HG03175 (cell line): Measurements from ENCODE around the gene SLC8A2.
A peak's percentile ranks its signal among the peaks of the same experiment; 100 is the strongest.

ENCODE experiments used
- ATAC-seq: cut with Tn5 transposase; IDR thresholded peaks from one replicate; pipeline ENCODE4 v1.9.1; 2021; ENCODE audit warnings: mild to moderate bottlenecking, moderate library complexity; ENCODE audit not compliant: unreplicated experiment

SLC8A2 gene, protein sequence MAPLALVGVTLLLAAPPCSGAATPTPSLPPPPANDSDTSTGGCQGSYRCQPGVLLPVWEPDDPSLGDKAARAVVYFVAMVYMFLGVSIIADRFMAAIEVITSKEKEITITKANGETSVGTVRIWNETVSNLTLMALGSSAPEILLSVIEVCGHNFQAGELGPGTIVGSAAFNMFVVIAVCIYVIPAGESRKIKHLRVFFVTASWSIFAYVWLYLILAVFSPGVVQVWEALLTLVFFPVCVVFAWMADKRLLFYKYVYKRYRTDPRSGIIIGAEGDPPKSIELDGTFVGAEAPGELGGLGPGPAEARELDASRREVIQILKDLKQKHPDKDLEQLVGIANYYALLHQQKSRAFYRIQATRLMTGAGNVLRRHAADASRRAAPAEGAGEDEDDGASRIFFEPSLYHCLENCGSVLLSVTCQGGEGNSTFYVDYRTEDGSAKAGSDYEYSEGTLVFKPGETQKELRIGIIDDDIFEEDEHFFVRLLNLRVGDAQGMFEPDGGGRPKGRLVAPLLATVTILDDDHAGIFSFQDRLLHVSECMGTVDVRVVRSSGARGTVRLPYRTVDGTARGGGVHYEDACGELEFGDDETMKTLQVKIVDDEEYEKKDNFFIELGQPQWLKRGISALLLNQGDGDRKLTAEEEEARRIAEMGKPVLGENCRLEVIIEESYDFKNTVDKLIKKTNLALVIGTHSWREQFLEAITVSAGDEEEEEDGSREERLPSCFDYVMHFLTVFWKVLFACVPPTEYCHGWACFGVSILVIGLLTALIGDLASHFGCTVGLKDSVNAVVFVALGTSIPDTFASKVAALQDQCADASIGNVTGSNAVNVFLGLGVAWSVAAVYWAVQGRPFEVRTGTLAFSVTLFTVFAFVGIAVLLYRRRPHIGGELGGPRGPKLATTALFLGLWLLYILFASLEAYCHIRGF

GRCh38 chr19:47471733-47472457 is at the start of gene SLC8A2:
Gene SLC8A2 (minus strand): TSS chr19:47471893. CDS start chr19:47466403, 5,490 bp downstream.
- ATAC-seq, result no peak

DNA sequence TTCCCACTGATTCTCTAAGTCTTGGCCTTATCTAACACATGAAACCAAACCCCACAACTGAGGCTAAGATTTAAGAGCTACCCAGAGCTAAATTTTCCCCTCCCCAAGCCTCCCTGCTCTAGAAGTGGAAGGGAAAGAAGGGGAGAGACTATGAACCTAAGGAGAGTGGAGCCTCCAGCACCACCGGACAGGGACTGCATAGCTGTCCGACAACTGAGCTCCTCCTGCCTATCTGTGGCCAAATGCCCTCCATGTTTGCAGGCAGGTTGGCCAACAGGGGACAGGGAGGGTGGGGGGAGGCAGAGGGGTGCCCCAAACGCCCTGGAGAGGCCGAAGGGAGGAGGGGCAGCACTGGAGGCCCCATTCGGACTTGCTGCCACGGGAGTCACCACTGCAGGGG is 49.1 kb upstream of the SLC8A2 start:
- no peak for ATAC-seq

DNA sequence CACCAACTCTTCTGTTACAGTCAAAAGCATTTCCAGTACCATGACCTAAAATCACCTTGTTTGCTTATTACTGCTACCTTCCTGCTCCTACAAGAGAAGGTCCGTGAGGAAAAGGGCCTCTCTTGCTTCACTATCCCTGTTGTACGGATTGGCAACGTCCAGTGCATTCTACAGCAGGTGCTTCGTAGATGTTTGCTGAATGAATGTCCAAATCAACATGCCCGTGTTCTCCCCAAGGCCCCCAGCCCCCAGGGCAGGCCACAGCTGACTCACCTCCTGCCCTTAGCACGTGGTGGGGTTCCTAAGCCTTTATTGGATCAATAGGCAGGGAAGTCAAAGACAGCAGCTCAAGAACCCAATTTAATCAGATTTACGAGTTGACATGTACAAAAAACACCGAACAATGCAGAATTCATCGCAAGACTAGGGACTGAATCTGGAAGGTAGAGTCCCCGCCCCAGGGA is 48.7 kb upstream of the SLC8A2 start:
- no peak for ATAC-seq

DNA sequence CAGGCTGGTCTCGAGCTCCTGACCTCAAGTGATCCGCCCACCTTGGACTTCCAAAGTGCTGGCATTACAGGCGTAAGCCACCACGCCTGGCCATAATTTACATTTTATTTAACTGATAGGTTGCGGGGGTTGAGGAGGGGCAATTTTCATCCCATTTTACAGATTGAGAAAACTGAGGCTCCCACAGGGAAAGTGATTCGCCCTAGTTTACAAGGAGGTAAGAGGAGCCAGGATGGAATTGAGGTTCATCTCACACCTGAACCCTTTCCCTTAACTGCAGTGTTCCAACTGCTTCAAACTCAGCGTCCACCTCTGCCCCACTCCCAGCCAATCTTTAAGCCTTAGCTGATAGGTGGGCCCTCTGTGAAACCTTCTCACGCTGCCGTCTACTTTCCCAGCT is 47.2 kb upstream of the SLC8A2 start:
- no peak for ATAC-seq

- no peak for ATAC-seq
Observed at GRCh38 chr19:47518139-47518538, 46.4 kb upstream of the SLC8A2 start.

DNA sequence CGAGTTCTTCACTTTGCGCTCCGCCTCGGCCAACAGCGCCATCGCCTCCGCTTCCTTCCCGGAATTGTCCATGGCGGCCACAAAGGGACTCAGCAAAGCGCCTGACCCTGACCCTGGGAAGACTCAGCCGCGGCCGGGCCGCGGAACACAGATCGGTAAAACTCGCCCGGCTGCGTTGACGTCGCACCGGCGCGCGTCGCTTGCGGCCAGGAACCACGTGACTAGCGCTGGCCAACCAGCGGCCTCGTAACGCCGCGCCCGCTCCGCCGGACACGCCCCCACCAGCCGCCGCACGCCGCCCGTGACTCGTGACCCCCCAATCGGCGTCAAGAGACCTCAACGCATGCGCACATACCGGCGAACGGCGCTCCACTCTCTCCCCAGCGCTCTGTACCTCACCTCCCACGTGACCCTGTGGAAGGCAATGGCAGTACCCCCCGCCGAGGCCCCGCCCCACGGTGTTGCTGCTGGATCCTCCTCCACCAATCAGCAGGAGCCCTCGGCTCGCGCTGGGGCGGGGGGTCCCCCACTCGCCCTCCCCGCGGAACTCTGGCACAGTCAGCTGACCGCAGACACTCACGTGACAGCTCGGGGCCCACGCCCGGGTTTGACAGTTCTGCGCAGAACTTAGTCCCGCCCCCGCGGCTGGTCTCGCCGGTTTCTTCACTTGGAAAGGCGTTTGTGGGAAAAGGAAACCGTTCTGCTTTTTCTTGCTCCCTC is 43.3 kb upstream of the SLC8A2 start, which contains the start of gene NAPA:
Gene NAPA (minus strand): TSS at position 195 of the 720 bp plus-strand sequence. CDS start 123 bp downstream, at position 72.
- peak; percentile 83 for ATAC-seq

DNA sequence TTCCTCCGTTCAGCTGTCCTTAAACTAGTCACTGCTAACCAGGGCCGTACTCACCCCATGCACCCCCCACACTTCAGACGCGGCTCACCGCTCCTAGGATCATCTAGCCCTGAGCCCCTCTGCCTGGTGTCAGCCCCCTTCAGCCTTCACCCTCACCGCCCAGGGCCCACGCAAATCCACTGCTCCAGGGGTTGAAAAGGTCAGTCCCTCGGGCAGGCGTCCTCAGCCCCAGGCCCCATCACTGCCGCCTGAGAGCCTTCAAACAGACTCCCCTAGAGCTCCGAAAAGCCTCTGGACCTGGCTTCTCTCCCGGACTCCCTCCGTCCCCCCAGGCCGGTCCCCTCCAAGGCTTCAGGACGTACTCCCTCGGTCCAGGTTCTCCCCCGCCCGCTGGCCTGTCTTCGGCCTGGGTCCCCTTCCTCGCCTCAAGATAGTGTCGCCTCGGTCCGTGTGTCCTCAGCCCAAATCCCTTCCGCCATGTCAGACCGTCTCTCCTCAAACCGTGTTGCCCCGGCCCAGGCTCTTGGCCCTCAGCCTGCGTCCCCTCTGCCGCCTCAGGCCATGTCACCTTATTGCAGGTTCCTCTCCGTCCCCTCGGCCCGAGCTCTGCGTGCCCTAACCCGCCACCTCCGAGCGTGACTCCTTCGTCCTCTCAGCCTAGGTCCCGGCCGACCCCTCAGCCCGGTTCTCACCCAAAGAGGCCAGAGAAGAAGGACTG is 42.6 kb upstream of the SLC8A2 start:
- no peak for ATAC-seq

GRCh38 chr19:47512948-47513319 is 41.2 kb upstream of the SLC8A2 start:
- ATAC-seq, result no peak

GRCh38 chr19:47512183-47512947 is 40.7 kb upstream of the SLC8A2 start:
- no peak for ATAC-seq

GRCh38 chr19:47511681-47512080 is 40.0 kb upstream of the SLC8A2 start:
- no peak for ATAC-seq

- ATAC-seq, result no peak
Observed at GRCh38 chr19:47511128-47511517, 39.4 kb upstream of the SLC8A2 start.

- ATAC-seq, result no peak
Observed at GRCh38 chr19:47510516-47511127, 38.9 kb upstream of the SLC8A2 start.

DNA sequence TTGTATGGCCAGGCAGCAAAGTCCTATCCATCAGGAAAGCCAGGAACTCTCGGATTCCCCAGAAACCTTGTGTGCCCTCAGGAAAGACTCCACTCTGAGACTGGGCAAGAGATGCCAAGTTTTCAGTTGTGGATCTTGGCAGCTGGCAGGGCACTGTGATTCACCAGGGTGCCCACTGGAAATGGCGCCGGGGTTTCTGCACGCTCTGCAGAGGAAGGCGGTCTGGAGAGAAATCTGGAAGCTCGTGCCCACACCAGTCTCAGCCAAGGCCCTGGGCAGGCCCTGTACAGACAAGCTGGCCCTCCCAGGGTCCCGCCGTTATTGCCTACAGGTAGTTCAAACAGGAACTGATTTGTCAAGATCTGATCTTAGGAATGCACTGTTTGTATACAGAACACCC is 38.3 kb upstream of the SLC8A2 start:
- no peak for ATAC-seq

DNA sequence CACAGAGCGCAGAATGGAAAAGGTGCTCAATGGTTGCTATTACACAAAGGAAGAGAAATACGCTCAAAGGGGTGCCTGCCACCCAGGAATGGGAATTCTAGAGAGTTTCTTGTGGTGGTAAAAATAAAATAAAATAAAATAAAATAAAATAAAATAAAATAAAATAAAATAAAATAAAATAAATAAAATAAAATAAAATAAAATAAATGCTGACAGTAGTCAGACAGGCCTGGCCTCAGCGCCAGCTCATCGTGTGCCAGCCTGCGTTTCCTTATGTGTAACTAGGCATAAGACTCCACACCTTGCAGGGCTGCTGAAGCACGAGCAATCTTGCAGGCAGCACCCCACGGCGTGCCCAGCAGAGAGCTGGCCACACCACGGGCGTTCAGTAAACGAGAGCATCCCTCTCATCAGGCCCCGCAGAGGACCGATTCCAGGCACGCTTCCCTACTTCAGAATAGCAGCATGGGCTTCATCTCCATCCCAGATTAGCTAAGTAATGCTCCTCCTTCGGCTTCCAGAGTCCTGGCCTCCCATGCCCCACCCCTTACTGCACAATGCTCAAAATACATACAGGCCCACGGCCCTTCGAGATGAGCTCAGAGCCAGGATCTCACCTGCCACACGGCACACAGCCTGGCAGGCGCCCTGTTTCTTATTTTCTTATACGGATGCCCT is 37.6 kb upstream of the SLC8A2 start:
- ATAC-seq, result no peak

GRCh38 chr19:47508721-47509120 is 37.0 kb upstream of the SLC8A2 start:
- ATAC-seq, result no peak

DNA sequence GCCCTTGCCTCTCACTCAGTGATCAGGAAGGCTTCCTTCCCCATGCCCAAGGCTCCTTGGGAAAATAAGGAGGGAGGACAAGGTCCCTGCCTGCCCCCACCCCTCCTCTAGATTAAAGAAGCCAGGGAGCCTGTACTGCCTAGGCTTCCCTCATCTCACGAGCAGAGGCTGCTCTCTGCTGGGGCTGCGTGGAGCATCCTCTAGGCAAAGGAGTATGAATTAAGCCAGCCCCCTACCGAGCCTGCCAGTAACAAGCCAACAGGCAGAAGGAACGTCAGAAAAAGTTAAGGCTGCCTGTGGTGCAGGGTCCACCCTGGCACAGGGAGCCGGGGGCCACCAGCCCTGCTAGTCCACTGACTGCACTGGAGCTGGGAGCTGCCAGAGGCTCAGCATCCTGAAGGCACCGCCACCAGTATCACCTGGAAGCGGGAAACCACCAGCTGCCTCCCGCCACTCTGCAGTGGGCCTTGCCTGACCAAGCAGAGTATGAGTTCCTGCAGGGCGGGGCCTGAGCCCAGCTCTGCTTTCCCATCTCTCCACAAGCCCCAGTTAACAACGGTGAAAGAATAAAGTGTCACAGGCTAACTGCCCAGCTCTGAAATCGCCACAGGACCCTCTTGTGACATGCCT is 36.3 kb upstream of the SLC8A2 start:
- ATAC-seq, result no peak

- ATAC-seq, result no peak
Observed at GRCh38 chr19:47507012-47507411, 35.3 kb upstream of the SLC8A2 start.

GRCh38 chr19:47506459-47506858 is 34.8 kb upstream of the SLC8A2 start:
- ATAC-seq, result no peak
